IMR-90 (cell line): ENCODE measurements around the gene FTO. TPM values are rescaled to one million over a fixed set of nuclear protein-coding genes. Genes with fewer than 3 reads are reported as not detected.

ENCODE experiments used
- ATAC-seq: fragments of 200-7000 bp; cut with Tn5 transposase; 2 replicates; pipeline ENCODE4 v1.9.1; 2020; ENCODE audit warnings: low read depth, mild to moderate bottlenecking, moderate library complexity
- BruUV-seq: library from RNA; stranded (reverse); fragments of 400-500 nt; replicated peaks from 2 replicates; lab custom pipeline; 2021; lab: Mats Ljungman, UMichigan
- CTCF ChIA-PET: fragments of 300-600 bp; formaldehyde crosslinking; extraction: SDS; loops from one replicate; lab custom pipeline; 2021; ENCODE audit warnings: antibody characterized with exemption; lab: Yijun Ruan, JAX
- POLR2A ChIA-PET: fragments of 300-600 bp; sonication (Branson Sonifier 250); formaldehyde crosslinking; loops from one replicate; lab custom pipeline; 2022; ENCODE audit warnings: antibody characterized with exemption; ENCODE audit not compliant: unreplicated experiment; lab: Charles Lee
- DNase-seq: peaks from one replicate; pipeline ENCODE4 v3.0.0; 2013
- H2AFZ ChIP-seq: replicated peaks from 2 replicates; pipeline ENCODE3; 2013; ENCODE audit warnings: low read length, mild to moderate bottlenecking; ENCODE audit not compliant: poor library complexity
- H2AK5ac ChIP-seq: 2 replicates; pipeline ENCODE4 v1.6.1; 2013; ENCODE audit warnings: low read depth, low read length, inconsistent platforms
- H2AK9ac ChIP-seq: replicated peaks from 2 replicates; pipeline ENCODE3; 2013; ENCODE audit warnings: mild to moderate bottlenecking, low read depth, low read length, moderate library complexity; ENCODE audit not compliant: poor library complexity
- H2BK120ac ChIP-seq: 2 replicates; pipeline ENCODE4 v1.6.1; 2013; ENCODE audit warnings: low read depth, low read length, inconsistent platforms
- H2BK15ac ChIP-seq: 3 replicates; pipeline ENCODE4 v1.6.1; 2013; ENCODE audit warnings: low read depth, low read length, inconsistent platforms
- H2BK20ac ChIP-seq: 2 replicates; pipeline ENCODE4 v1.6.1; 2013; ENCODE audit warnings: low read depth, mild to moderate bottlenecking, inconsistent platforms, low read length, moderate library complexity
- H2BK5ac ChIP-seq: 2 replicates; pipeline ENCODE4 v1.6.1; 2013; ENCODE audit warnings: mild to moderate bottlenecking, low read depth, low read length, inconsistent platforms; ENCODE audit not compliant: poor library complexity, severe bottlenecking
- H3K14ac ChIP-seq: replicated peaks from 2 replicates; pipeline ENCODE4 v1.6.1; 2013; ENCODE audit warnings: low read depth, low read length, inconsistent platforms
- H3K18ac ChIP-seq: 2 replicates; pipeline ENCODE4 v1.6.1; 2013; ENCODE audit warnings: low read depth, low read length, control low read depth
- H3K23ac ChIP-seq: 2 replicates; pipeline ENCODE4 v1.6.1; 2013; ENCODE audit warnings: low read depth, low read length, inconsistent platforms
- H3K27ac ChIP-seq: 2 replicates; pipeline ENCODE4 v1.5.1; 2013; ENCODE audit warnings: mild to moderate bottlenecking, control low read depth, low read length; ENCODE audit not compliant: insufficient read depth
- H3K27me3 ChIP-seq: 2 replicates; pipeline ENCODE4 v1.6.1; 2013; ENCODE audit warnings: low read length; ENCODE audit not compliant: control insufficient read depth, insufficient read depth
- H3K36me3 ChIP-seq: 2 replicates; pipeline ENCODE4 v1.6.1; 2013; ENCODE audit warnings: low read length, mixed read lengths; ENCODE audit not compliant: control insufficient read depth, insufficient read depth
- H3K4ac ChIP-seq: 2 replicates; pipeline ENCODE4 v1.6.1; 2013; ENCODE audit warnings: low read depth, low read length, inconsistent platforms
- H3K4me1 ChIP-seq: 2 replicates; pipeline ENCODE4 v1.6.1; 2013; ENCODE audit warnings: low read length, mixed read lengths; ENCODE audit not compliant: control insufficient read depth, insufficient read depth
- H3K4me2 ChIP-seq: 2 replicates; pipeline ENCODE4 v1.6.1; 2013; ENCODE audit warnings: low read depth, mild to moderate bottlenecking, control low read depth, low read length, moderate library complexity
- H3K4me3 ChIP-seq: 2 replicates; pipeline ENCODE4 v1.5.1; 2013; ENCODE audit warnings: low read depth, mild to moderate bottlenecking, control low read depth, low read length, moderate library complexity; ENCODE audit not compliant: insufficient read depth
- H3K56ac ChIP-seq: 2 replicates; pipeline ENCODE4 v1.6.1; 2013; ENCODE audit warnings: low read length, inconsistent platforms; ENCODE audit not compliant: insufficient read depth; ENCODE audit errors: extremely low read depth
- H3K79me1 ChIP-seq, 2 experiments: 2 replicates each; pipeline ENCODE4 v1.6.1; 2013; ENCODE audit warnings: low read length in 2 of 2, inconsistent platforms in 1 of 2, low read depth in 1 of 2
- H3K9ac ChIP-seq: 2 replicates; pipeline ENCODE4 v1.6.1; 2013; ENCODE audit warnings: low read depth, low read length, control low read depth
- H3K9me1 ChIP-seq: 2 replicates; pipeline ENCODE4 v1.6.1; 2013; ENCODE audit warnings: low read length, inconsistent platforms; ENCODE audit not compliant: insufficient read depth
- H3K9me3 ChIP-seq: 2 replicates; pipeline ENCODE4 v1.6.1; 2013; ENCODE audit warnings: low read length; ENCODE audit not compliant: control insufficient read depth, insufficient read depth
- H4K20me1 ChIP-seq: 2 replicates; pipeline ENCODE4 v1.6.1; 2013; ENCODE audit warnings: low read length, inconsistent platforms; ENCODE audit not compliant: insufficient read depth
- H4K5ac ChIP-seq: 2 replicates; pipeline ENCODE4 v1.6.1; 2013; ENCODE audit warnings: mild to moderate bottlenecking, low read depth, low read length, control low read depth
- H4K8ac ChIP-seq, 2 experiments: 2 replicates each; pipeline ENCODE4 v1.6.1; 2013; ENCODE audit warnings: low read depth in 2 of 2, low read length in 2 of 2, control low read depth in 1 of 2, inconsistent platforms in 1 of 2
- H4K91ac ChIP-seq: 2 replicates; pipeline ENCODE4 v1.6.1; 2013; ENCODE audit warnings: low read depth, low read length, inconsistent platforms; ENCODE audit not compliant: insufficient read depth
- BHLHE40 ChIP-seq: fragments of 150-350 bp; IDR thresholded peaks from 2 replicates; pipeline ENCODE4 v1.6.1; 2016; ENCODE audit warnings: mild to moderate bottlenecking, low read depth, low read length
- CEBPB ChIP-seq: IDR thresholded peaks from 2 replicates; pipeline ENCODE4 v1.6.1; 2012; ENCODE audit warnings: low read depth, low read length, improper control_type of control experiment
- CHD1 ChIP-seq: IDR thresholded peaks from 2 replicates; pipeline ENCODE4 v1.6.1; 2012; ENCODE audit warnings: low read depth, low read length, improper control_type of control experiment
- ELK1 ChIP-seq: fragments of 150-350 bp; IDR thresholded peaks from 2 replicates; pipeline ENCODE4 v1.6.1; 2016; ENCODE audit warnings: low read depth, mild to moderate bottlenecking, low read length, moderate library complexity, borderline replicate concordance
- FOS ChIP-seq: fragments of 150-350 bp; IDR thresholded peaks from 2 replicates; pipeline ENCODE4 v1.6.1; 2016; ENCODE audit warnings: low read depth, low read length
- MAZ ChIP-seq: IDR thresholded peaks from 2 replicates; pipeline ENCODE4 v1.6.1; 2012; ENCODE audit warnings: low read depth, mild to moderate bottlenecking, low read length, improper control_type of control experiment, moderate library complexity, borderline replicate concordance
- POLR2A ChIP-seq: IDR thresholded peaks from 2 replicates; pipeline ENCODE4 v1.6.1; 2012; ENCODE audit warnings: mild to moderate bottlenecking, low read depth, low read length
- RFX5 ChIP-seq: IDR thresholded peaks from 2 replicates; pipeline ENCODE4 v1.8.0; 2012; ENCODE audit warnings: low read depth, mild to moderate bottlenecking, low read length, moderate library complexity
- SMC3 ChIP-seq: fragments of 150-350 bp; IDR thresholded peaks from 2 replicates; pipeline ENCODE4 v1.6.1; 2016; ENCODE audit warnings: low read depth, mild to moderate bottlenecking, antibody characterized with exemption, low read length, moderate library complexity
- WGBS, 2 experiments: methylation state at CpG; one replicate each; pipeline versions ENCODE4 v1.1.5 to v1.1.7; 2013; ENCODE audit warnings: missing lambda C conversion rate in 2 of 2; ENCODE audit not compliant: insufficient read length in 1 of 2; ENCODE audit errors: extremely low coverage in 2 of 2; 5-methylcytosine and 5-hydroxymethylcytosine counted together
- dilution Hi-C: fragments of 300-500 bp; cut with HindIII; formaldehyde crosslinking; loops from one replicate; pipeline ENCODE4 v1.14.3; 2018; ENCODE audit warnings: low sequenced_read_pairs; ENCODE audit not compliant: unreplicated experiment
- in situ Hi-C: fragments of 300-500 bp; cut with MboI; formaldehyde crosslinking; loops from 3 replicates; pipeline ENCODE4 v1.14.3; 2019; ENCODE audit warnings: low sequenced_read_pairs, inconsistent platforms, mixed read lengths
- intact Hi-C: fragments of 100-400 bp; cut with micrococcal nuclease; formaldehyde crosslinking; loops from 2 replicates; pipeline ENCODE4 v1.10.0; 2022
- polyA plus RNA-seq, 3 experiments: library from polyadenylated mRNA; depleted of rRNA; stranded (reverse); fragments of >200 nt; gene quantifications; 2 replicates each; pipeline ENCODE4 v1.2.3, GENCODE V29; 2012; ENCODE audit warnings: low replicate concordance in 1 of 3
- total RNA-seq: library from RNA; depleted of rRNA; stranded (reverse); fragments of >200 nt; gene quantifications from 2 replicates; pipeline ENCODE4 v1.2.3, GENCODE V29; 2012

Gene FTO
- total and polyA plus RNA-seq, 2 of the 4 experiments (the other 2 are of a cell fraction): 70.3 to 132 TPM

- no peaks in the 10 kb centered on the region for H3K27me3 ChIP-seq
- no peak overlapping the region for H2BK15ac ChIP-seq
- peaks cover 12% of the 10 kb centered on the region for H4K20me1 ChIP-seq
- no peak overlapping the region for H3K14ac ChIP-seq
- in situ Hi-C loops: loop anchor here (25.0 kb wide), 2 partner anchors 529 to 1179 kb away; partner anchors contain the start of genes IRX3 and IRX5
- peaks cover 14% of the 10 kb centered on the region for H3K4me1 ChIP-seq
- no peak overlapping the region for H4K8ac ChIP-seq
- no peak overlapping the region for H3K4me3 ChIP-seq
- no peaks in the 10 kb centered on the region for H3K36me3 ChIP-seq
- no peak overlapping the region for H4K91ac ChIP-seq
- H3K18ac ChIP-seq: no peak overlapping the region
- H3K9ac ChIP-seq: no peak overlapping the region
- H2BK20ac ChIP-seq: no peak overlapping the region
- peaks cover 4% of the 10 kb centered on the region; the same call in 1 of the 2 replicates for H3K9me1 ChIP-seq
- TF ChIP-seq ELK1 (no peak), MAZ (no peak), RFX5 (no peak), CHD1 (no peak), FOS (no peak), SMC3 (no peak), POLR2A (no peak), CEBPB (no peak), BHLHE40 (no peak)
- H2AK9ac ChIP-seq: no peak overlapping the region
- H2BK120ac ChIP-seq: no peak overlapping the region
- H3K4me2 ChIP-seq: no peak overlapping the region
- WGBS, 2 experiments: no CpG with 5 or more reads among the region's 4 CpGs
- intact Hi-C loops: no loop called here
- no peak overlapping the region for H2AK5ac ChIP-seq
- H3K27ac ChIP-seq: no peak overlapping the region
- H2BK5ac ChIP-seq: no peak overlapping the region
- ChIA-PET POLR2A (no interaction called here), CTCF (interaction anchor here (0.5 to 0.6 kb wide), 2 partner anchors 14 to 42 kb away, joined by 3 to 4 read pairs; no protein-coding TSS in a partner anchor)
- DNase-seq: no peak
- no peak overlapping the region for H3K4ac ChIP-seq
- H3K79me1 ChIP-seq: peaks cover 36 to 38% of the 10 kb centered on the region in 2 experiments
- no peak overlapping the region for H3K56ac ChIP-seq
- dilution Hi-C loops: no loop called here
- no peak overlapping the region for H3K23ac ChIP-seq
- no peak for ATAC-seq
- BruUV-seq: no TSS peak
- H2AFZ ChIP-seq: no peak overlapping the region
- H4K5ac ChIP-seq: no peak overlapping the region
- H3K9me3 ChIP-seq: no peaks in the 10 kb centered on the region
These were observed 54.1 kb downstream of the FTO start for GRCh38 chr16:53757971-53758609.
